Activated naive CD4-positive, alpha-beta T cell treated with anti-CD3 and anti-CD28 coated beads, Interleukin-2, amount 50 U/mL, for 24 hours (primary cell): ENCODE measurements around the gene RPS29.

ENCODE experiments used
- H3K27ac Mint-ChIP-seq: one replicate; pipeline ENCODE4 v1.8.0; 2021; ENCODE audit warnings: mild to moderate bottlenecking, mixed read lengths
- H3K27me3 Mint-ChIP-seq: one replicate; pipeline ENCODE4 v1.8.0; 2021; ENCODE audit warnings: mixed read lengths
- H3K36me3 Mint-ChIP-seq: one replicate; pipeline ENCODE4 v1.8.0; 2021; ENCODE audit warnings: mixed read lengths
- H3K4me1 Mint-ChIP-seq: one replicate; pipeline ENCODE4 v1.8.0; 2021; ENCODE audit warnings: mixed read lengths
- H3K4me3 Mint-ChIP-seq: one replicate; pipeline ENCODE4 v1.8.0; 2021; ENCODE audit warnings: mild to moderate bottlenecking, mixed read lengths
- H3K9me3 Mint-ChIP-seq: one replicate; pipeline ENCODE4 v1.8.0; 2021; ENCODE audit warnings: mixed read lengths

RPS29 gene

GRCh38 chr14:49545071-49545470, 41.1 kb downstream of the RPS29 start:
- Mint-ChIP-seq H3K27me3 (no peaks in the 10 kb centered on the region), H3K27ac (no peak overlapping the region), H3K4me3 (no peak overlapping the region), H3K36me3 (peaks cover 5% of the 10 kb centered on the region), H3K9me3 (no peaks in the 10 kb centered on the region), H3K4me1 (no peaks in the 10 kb centered on the region)

- H3K4me1 Mint-ChIP-seq = no peaks in the 10 kb centered on the region
- no peaks in the 10 kb centered on the region for H3K27me3 Mint-ChIP-seq
- no peaks in the 10 kb centered on the region for H3K9me3 Mint-ChIP-seq
- no peak overlapping the region for H3K27ac Mint-ChIP-seq
- no peak overlapping the region for H3K4me3 Mint-ChIP-seq
- peaks cover 5% of the 10 kb centered on the region for H3K36me3 Mint-ChIP-seq
Measured at GRCh38 chr14:49541049-49541448, 45.1 kb downstream of the RPS29 start.

GRCh38 chr14:49538852-49539251, 47.3 kb downstream of the RPS29 start:
- H3K27ac Mint-ChIP-seq = no peak overlapping the region
- H3K4me1 Mint-ChIP-seq = no peaks in the 10 kb centered on the region
- peaks cover 5% of the 10 kb centered on the region for H3K36me3 Mint-ChIP-seq
- H3K4me3 Mint-ChIP-seq = no peak overlapping the region
- no peaks in the 10 kb centered on the region for H3K27me3 Mint-ChIP-seq
- H3K9me3 Mint-ChIP-seq = no peaks in the 10 kb centered on the region
